ENCODE measurements around the gene MDM2. TPM values are rescaled to one million over a fixed set of nuclear protein-coding genes. Genes with fewer than 3 reads are reported as not detected.

The MDM2 gene
- polyA plus RNA-seq, 3 donors, result 55.1 to 77.1 (median 72.0) TPM

DNA sequence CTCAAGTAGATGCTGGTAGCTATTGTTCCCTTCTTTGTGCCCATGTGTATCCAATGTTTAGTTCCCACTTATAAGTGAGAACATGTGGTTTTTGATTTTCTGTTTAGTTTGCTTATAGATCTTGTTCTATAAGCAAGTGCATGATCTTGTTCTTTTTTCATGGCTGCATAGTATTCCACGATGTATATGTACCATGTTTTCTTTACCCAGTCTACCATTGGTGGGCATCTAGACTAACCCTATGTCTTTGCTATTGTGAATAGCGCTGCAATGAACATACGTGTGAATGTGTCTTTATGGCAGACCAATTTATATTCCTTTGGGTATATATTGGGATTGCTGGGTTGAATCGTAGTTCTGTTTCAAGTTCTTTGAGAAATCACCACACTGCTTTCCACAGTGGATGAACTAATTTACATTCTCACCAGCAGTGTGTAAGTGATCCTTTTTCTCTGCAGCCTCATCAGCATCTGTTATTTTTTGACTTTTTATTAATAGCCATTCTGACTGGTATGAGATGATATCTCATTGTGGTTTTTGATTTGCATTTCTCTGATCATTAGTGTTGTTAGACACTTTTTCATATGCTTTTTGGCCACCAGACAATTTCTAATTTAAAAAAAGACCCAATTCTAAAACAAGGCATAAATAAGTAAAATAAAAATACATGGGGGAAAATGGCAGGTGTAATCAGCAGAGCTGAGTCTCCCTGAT, 74.4 kb downstream of the MDM2 start:
- no peak for DNase-seq (ENCODE audit: extremely low read depth in 1 of 11, low read depth in 9 of 11, low spot score in 4 of 11)

DNA sequence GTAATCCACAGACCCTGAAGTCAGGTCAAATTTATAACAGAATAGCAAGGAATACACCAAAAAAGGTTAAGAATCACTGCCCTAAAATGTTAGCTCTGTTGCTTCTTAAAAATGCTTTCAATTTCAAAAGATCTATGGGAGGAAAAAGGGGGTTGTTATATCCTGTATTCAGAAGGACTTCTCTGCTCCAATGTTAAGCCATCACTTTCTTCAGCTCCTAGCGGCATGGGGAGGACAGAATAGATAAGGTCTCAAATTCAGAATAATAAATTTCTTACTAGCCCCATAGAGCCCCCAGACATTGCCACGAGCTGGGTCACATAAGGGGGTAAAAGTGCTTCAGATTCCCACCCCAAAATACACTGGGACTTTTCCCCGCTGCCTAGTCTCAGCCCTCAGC, 75.2 kb downstream of the MDM2 start:
- DNase-seq (ENCODE audit: extremely low read depth in 1 of 11, low read depth in 9 of 11, low spot score in 4 of 11), result no peak

DNA sequence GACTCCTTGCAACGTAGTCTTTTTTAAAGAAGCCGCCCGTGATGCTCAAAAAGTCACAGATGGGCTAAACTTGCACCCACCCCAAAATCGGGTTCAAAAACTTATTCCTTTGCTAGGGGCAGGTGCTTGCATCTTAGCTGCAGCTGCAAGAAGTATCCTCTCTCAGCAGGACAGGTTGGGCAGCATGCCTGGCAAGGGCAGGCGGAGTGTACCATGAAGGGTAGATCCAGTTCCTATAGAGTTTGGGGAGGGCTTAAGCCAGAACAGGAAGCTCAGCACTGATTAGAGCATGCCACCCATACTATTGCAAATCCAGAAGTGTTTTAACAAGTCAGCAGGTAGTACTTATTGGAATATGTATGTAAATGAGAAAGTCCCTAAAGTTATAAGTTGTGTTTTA, 76.3 kb downstream of the MDM2 start:
- no peak for DNase-seq (ENCODE audit: extremely low read depth in 1 of 11, low read depth in 9 of 11, low spot score in 4 of 11)

DNA sequence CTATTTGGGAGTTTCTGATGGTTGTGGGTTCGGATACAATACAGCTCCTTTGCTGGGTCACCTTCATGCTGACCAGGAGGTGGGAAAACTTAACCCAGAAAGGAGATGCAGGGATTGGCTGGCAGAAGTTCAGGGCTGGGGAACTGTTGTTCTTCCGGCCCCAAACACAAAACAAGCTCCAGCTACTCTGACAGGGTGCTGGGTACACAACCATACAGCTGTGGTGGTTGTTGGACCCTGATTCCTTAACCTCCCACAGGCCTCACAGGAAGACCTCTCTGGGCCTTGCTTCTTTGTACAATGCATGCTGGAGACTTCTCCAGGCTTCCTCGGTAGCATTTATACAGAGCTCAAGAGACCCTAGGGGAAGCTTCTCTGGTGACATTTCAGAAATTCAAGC, 77.4 kb downstream of the MDM2 start:
- no peak for DNase-seq (ENCODE audit: extremely low read depth in 1 of 11, low read depth in 9 of 11, low spot score in 4 of 11)

DNA sequence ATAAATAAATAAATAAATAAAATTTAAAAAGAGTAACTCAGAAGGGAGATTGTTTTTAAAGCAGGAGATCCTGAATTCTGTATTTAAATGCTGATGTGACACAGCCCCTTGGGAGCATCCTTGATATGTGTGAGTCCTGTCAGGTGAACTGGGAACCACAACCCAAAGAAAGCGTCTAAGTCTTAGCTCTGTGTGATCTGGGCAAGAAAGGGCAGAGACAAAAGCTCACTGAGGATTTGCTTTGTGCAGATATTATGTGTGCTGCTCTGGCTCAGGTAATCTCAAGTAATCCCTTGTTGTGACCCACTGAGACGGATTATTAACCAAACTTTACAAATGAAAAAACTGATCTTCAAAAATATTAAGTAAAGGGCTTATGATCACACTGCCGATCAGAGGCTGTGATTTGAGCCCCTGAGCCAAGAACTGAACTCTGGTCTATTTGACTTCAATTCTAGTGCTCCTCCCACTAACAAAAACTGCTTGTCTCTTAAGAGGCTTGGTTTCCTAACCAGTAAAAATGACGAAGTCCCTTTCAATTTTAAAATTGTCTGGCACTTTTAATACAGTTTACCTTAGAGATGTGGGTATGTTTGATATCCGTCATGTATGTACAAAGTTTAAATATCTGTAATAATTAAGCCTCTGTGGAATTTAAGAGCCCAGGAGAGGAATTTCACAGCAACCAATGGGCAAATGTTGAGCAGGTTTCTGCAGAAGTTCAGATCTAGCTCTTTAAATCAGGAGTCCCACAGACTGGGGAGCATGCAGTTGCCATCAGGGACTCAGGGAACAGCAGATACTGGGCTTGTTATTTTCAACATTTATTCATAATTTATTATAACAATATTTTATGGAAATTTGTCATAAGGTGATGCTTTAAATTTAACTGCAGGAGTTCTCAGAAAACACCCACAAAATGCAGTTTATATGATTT, 78.9 kb downstream of the MDM2 start:
- DNase-seq (ENCODE audit: extremely low read depth in 1 of 11, low read depth in 9 of 11, low spot score in 4 of 11), result no peak

DNA sequence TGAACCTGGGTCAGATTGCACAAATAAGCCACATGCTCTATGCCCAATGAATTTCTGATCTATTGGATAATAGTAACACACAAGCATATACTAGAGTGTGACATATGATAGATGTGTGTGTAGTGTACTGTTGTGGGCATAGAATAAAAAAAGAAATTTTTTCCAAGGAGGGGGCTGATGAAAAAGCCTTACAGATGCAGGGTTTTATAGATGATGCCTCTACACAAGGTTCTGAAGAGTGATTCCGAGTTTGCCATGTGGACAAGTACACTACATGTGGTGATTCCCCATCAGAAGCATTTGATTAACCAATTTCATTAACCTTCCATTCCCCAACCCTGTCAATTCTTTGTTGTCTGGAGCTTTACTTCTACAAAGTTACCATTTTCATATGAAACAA, 79.7 kb downstream of the MDM2 start:
- no peak for DNase-seq (ENCODE audit: extremely low read depth in 1 of 11, low read depth in 9 of 11, low spot score in 4 of 11)

DNA sequence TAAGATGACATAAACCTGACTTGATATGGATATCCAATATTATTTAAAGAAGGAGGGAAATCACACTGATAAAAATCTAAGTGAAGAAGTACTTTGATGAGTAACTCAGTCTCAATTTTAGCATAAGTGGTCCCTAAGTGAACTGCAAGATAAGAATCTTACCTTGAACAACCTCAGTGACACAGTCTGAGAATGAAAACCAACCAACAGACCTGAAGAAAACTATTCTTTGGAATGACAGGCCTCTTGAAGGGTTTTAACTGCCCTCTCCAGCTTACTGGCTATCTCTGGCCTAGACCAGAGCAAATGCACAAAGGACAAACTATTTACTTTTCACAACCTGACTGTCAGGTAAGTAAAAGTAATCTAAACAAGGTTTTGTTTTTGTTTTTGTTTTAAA, 80.3 kb downstream of the MDM2 start:
- no peak for DNase-seq (ENCODE audit: extremely low read depth in 1 of 11, low read depth in 9 of 11, low spot score in 4 of 11)

DNA sequence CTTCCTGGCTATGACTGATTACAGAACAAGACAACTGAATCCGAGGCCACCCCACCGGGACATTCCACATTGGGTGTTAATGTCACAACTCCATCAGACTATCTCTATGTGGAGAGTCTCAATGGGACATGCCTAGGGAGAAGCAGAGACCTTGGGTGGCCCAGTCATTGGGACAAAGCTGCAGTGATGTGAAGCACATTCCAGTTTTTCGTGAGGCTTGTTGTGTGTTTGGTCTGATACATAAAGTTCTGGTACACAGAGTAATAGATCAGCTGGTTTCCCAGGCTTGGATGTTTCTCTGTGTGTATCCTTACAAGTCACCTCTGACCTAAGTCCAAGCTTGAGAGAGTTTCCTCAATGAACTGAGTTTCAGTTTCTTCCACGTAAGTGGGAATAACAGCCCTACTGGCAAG, 82.7 kb downstream of the MDM2 start:
- DNase-seq (ENCODE audit: extremely low read depth in 1 of 11, low read depth in 9 of 11, low spot score in 4 of 11), result no peak

DNA sequence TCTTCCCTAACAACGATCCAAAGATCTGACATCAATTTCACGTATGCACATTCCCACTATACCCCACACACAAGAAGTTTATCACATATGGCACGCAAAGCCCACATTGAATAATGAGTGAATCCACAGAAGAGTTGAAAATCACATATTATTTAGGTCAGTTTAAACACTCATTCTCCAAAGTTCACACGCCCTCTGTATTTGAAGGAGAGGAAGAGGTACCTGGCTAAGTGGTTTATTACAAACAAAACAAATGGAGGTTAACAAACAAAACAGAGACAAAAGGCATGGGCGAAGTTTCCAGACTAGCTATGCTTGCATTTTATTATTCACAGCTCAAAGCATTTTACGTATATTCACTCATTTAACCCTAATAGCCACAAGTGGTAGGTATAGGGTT, 83.2 kb downstream of the MDM2 start:
- DNase-seq (ENCODE audit: extremely low read depth in 1 of 11, low read depth in 9 of 11, low spot score in 4 of 11), result no peak

DNA sequence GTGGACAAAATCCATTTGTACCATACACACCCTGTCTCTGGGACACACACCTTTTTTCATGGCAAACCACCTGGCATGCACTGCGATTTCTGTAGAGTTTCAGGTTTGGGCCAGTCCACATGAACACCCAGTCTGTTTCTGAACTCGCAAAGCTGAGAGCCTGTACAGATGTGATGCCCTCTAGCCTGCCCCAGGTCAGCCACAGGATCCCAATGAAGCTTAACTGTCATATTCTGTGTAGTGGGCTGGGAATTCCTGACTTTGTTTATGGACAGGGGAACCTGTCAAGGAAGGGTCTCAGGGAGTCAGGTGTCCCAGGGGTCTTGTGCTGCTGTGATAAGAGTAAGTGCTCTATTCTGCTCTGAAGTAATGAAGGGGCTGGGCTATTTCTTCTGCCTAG, 85.2 kb downstream of the MDM2 start:
- no peak for DNase-seq (ENCODE audit: extremely low read depth in 1 of 11, low read depth in 9 of 11, low spot score in 4 of 11)

DNA sequence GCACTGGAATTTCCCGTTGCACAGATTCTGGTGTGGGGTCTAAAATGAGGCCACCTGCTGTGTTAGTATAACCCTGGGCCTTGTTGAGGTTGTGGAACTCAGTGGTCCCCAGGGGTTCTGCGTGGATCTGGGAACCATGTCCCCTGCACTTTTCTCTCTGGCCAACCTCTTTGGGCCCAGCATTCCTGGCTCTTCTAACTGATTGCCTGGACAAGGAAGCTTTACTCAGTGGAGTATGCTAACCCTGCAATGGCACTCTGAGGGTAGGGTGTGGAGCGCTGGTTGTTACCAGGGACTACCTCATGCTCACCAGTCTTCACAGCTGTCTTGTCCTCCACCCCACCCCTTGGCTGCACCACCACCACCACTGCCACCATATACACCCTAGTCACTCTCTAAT, 85.8 kb downstream of the MDM2 start:
- DNase-seq (ENCODE audit: extremely low read depth in 1 of 11, low read depth in 9 of 11, low spot score in 4 of 11), result no peak

DNA sequence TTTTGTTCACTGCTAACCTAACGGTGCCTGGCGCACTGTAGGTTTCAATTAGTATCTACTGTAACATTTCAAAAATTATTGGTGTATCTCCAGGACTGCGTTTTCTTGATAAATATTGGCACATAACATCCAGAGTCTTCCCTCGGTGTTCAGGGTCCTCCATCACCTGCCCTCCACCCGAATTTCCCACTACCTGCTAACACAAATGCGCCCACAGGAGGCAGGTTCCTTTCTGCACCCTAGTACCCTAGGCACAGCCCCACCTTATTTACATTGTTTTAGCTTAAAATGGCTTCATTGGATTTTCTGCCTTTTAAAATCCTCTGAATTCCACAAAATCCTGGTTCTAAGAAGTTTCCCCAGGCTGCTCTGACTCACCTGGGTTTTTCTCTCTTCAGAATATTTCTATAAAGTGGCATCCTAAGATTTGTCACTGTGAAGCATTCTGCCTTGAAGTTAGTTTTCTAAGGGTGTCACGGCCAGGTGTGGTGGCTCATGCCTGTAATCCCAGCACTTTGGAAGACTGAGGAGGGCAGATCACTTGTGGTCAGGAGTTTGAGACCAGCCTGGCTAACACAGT, 86.4 kb downstream of the MDM2 start:
- DNase-seq (ENCODE audit: extremely low read depth in 1 of 11, low read depth in 9 of 11, low spot score in 4 of 11), result no peak

DNA sequence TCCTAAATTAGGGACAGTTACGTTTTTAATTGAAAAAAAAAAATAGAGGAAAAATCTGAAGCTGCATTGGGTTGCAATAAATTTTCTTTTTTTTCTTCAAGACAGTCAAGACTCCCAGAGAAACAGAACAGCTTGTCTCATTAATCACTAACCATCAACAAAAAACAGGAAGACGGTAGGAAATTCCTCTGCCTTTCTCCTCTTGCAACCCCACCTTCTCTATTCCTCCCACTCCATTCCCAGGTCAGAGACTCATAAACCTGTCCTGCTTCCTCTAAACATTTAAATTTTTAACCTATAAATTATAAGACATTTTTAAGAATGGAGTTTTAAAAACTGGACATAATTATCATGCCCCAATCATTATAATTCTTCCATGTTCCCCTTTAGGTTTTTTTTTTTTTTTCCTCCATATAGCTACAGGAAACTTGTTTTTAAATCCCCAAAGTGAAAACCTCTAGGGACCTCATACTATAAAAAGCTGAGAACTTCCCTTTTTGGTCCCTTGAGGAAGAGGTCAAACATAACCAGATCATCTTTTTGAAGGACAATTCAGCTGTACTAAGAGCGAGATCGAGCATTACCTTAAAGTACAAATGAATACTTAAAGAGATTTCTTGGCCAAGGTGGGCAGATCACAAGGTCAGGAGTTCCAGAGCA, 89.0 kb downstream of the MDM2 start:
- DNase-seq (ENCODE audit: extremely low read depth in 1 of 11, low read depth in 9 of 11, low spot score in 4 of 11), result peak in 4 of 11 donors; percentile 10 to 46 (median 39)

DNA sequence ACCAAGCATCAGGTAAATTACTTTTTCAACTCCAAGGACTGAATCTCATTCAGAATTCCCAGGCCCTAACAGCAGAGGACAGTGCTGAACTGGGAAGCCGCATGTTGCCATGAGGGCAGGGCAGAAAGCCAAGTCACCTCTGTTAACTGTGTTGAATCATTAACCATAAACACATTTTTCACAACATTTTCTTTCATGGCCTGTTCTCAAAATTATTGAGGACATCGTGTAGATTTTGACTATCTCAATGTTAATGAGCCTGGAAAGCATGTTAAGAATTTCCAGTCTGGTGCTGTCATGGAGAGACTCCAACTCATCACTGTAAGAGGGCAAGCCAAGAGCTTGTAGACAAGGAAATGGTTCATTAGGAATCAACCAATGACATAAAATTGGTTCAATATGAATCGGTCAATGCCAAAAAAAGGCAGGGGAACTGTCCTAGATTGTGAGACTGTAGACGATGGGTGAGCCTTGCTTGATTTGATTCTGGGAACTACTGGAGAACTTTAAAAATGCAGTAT, 91.3 kb downstream of the MDM2 start:
- peak in 4 of 11 donors; percentile 6 to 41 (median 12) for DNase-seq (ENCODE audit: extremely low read depth in 1 of 11, low read depth in 9 of 11, low spot score in 4 of 11)

DNA sequence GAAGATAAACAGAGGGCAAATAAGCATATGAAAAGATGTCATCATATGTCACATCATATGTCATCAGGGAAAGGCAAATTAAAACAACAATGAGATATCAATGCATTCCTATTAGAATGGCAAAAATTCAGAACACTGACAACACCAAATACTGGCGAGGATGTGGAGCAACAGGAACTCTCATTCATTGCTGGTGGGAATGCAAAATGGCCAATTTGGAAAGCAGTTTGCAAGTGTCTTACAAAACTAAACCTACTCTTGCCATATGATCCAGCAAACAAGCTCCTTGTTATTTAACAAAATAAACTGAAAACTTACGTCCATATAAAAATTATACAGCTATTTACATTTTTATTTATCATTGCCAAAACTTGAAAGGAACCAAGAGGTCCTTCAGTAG, 92.3 kb downstream of the MDM2 start:
- no peak for DNase-seq (ENCODE audit: extremely low read depth in 1 of 11, low read depth in 9 of 11, low spot score in 4 of 11)

Measured in renal cortex interstitium (tissue), 11 donors.